HG02798 (cell line): ENCODE measurements around the gene MLF2.

Source experiments
- ATAC-seq: cut with Tn5 transposase; IDR thresholded peaks from one replicate; pipeline ENCODE4 v1.9.1; 2021; ENCODE audit warnings: mild to moderate bottlenecking; ENCODE audit not compliant: unreplicated experiment, poor library complexity

Gene MLF2

GRCh38 chr12:6752921-6753771 lies at the start of gene MLF2:
Gene MLF2 (minus strand): TSS chr12:6753141. CDS start chr12:6752334, 807 bp downstream.
- peak; percentile 92 for ATAC-seq

- no peak for ATAC-seq
These were observed 46.2 kb upstream of the MLF2 start for GRCh38 chr12:6799147-6799546.

- no peak for ATAC-seq
These were observed 43.6 kb upstream of the MLF2 start for GRCh38 chr12:6796576-6796975.

- ATAC-seq: no peak
These were observed 42.1 kb upstream of the MLF2 start for GRCh38 chr12:6795088-6795487.

- no peak for ATAC-seq
These were observed 39.7 kb upstream of the MLF2 start for GRCh38 chr12:6792522-6793201.

- ATAC-seq: no peak
These were observed 39.1 kb upstream of the MLF2 start for GRCh38 chr12:6791931-6792520.

- no peak for ATAC-seq
These were observed 37.7 kb upstream of the MLF2 start for GRCh38 chr12:6790496-6791150.

- no peak for ATAC-seq
These were observed 36.3 kb upstream of the MLF2 start, which contains the start of gene CD4 for GRCh38 chr12:6788972-6789924. Gene CD4 (plus strand): TSS chr12:6789528. CDS start chr12:6800139, 10,611 bp downstream.

GRCh38 chr12:6787309-6787708 lies 34.4 kb upstream of the MLF2 start:
- ATAC-seq: no peak

- no peak for ATAC-seq
These were observed 33.6 kb upstream of the MLF2 start for GRCh38 chr12:6786416-6787094.

- ATAC-seq: no peak
These were observed 31.8 kb upstream of the MLF2 start for GRCh38 chr12:6784761-6785160.

GRCh38 chr12:6784296-6784695 lies 31.4 kb upstream of the MLF2 start:
- no peak for ATAC-seq

GRCh38 chr12:6783828-6784227 lies 30.9 kb upstream of the MLF2 start:
- ATAC-seq: no peak

GRCh38 chr12:6782850-6783566 lies 30.1 kb upstream of the MLF2 start:
- no peak for ATAC-seq

- ATAC-seq: no peak
These were observed 29.2 kb upstream of the MLF2 start for GRCh38 chr12:6782119-6782518.

- ATAC-seq: no peak
These were observed 27.6 kb upstream of the MLF2 start for GRCh38 chr12:6780573-6780972.

- ATAC-seq: no peak
These were observed 26.9 kb upstream of the MLF2 start for GRCh38 chr12:6779708-6780432.
